NCI-H1694 treated with DMSO at 0.1 percent for 48 hours (cell line): ENCODE measurements around the gene FGD2.

ENCODE experiments used
- DNase-seq: peaks from one replicate; lab custom pipeline; 2025; lab: John Stamatoyannopoulos, UW

Gene FGD2, protein sequence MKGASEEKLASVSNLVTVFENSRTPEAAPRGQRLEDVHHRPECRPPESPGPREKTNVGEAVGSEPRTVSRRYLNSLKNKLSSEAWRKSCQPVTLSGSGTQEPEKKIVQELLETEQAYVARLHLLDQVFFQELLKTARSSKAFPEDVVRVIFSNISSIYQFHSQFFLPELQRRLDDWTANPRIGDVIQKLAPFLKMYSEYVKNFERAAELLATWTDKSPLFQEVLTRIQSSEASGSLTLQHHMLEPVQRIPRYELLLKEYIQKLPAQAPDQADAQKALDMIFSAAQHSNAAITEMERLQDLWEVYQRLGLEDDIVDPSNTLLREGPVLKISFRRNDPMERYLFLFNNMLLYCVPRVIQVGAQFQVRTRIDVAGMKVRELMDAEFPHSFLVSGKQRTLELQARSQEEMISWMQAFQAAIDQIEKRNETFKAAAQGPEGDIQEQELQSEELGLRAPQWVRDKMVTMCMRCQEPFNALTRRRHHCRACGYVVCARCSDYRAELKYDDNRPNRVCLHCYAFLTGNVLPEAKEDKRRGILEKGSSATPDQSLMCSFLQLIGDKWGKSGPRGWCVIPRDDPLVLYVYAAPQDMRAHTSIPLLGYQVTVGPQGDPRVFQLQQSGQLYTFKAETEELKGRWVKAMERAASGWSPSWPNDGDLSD

DNA sequence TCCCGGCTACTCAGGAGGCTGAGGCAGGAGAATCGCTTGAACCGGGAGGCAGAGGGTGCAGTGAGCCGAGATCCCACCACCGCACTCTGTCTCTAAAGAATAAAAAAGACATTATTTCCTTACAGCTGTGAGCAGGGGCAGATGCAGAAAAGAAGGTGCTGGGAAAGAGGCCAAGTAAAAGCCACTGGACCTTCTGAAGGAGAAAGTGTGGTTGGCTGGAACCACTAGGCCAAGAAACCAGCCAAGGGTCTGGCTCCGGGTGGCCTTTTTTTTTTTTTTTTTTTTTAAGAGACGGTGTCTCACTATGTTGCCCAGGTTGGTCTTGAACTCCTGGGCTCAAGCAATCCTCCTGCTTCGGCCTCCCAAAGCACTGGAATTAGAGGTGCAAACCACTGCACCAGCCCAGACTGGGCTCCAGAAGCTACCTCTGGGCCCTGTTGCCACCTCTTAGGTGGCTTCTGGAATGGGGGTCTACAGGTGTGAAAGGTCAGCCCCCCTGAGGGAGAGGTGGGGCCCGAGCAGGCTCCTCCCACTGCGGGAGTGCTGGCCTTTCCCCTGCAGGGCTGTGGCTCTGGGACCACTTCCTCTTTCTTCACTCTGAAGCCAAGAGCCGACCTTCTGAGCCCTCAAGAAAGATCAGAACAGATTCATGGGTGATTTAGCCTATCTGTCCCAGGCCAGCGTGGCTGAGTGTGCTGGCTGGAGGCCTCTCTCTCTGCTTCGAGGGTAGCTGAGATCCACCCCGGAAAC is at the start of gene FGD2:
TSS of gene FGD2 (plus strand) at position 595 of the 750 bp plus-strand sequence. CDS start 163 bp downstream, outside the sequence.
- DNase-seq = no peak

DNA sequence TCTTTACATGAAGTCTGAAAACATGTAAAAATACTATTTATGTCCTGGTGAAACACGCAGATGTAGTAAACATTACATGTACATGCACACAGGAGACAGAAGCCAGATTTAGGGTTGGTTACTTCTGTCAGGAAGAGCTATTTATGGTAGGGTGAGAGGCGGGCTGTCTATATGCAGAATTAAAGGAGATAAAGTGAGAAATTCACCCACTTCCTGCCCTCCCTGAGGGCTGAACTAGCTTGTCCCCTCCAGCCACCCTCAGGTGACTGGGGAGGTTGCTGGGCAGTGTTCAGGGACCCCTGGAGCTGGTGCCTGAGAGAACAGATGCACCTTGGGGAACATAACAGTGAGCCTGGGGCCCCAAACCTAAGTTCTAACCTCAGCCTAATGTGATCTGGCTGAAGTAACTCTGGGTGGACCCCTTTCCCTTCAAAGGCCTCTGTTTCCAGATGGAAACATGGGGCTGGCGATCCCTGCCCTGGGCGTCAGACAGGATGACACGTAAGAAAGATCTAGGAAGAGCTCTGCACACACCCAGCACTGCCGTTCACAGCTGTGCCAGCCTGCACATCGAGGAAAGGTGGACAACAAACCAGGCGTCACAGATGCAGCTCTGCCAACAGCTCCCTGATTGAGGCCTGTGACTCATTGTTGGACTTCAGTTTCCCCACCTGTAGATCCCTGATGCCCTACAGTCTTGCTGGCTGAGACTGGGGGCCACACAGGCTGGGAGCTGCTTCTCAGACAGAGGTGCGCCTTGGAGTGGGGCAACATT is 49.6 kb upstream of the FGD2 start:
- DNase-seq = no peak

DNA sequence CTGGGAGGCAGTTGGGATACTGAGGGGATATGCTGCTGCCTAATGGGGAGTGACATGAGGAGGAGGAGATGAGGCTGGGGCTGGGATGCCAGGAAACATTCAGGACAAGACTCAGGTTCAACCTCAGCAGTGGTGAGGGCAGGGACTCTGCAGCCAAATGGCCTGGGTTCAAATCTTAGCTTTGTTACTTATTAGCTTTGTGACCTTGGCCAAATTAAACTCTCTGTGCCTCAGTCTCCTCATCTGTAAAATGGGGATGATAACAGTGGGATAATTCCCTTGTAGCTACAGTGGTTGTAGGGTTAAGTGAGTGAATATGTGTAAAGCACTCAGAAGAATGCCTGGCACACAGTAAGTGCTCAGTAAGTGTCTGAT is 49.0 kb upstream of the FGD2 start:
- DNase-seq = no peak

DNA sequence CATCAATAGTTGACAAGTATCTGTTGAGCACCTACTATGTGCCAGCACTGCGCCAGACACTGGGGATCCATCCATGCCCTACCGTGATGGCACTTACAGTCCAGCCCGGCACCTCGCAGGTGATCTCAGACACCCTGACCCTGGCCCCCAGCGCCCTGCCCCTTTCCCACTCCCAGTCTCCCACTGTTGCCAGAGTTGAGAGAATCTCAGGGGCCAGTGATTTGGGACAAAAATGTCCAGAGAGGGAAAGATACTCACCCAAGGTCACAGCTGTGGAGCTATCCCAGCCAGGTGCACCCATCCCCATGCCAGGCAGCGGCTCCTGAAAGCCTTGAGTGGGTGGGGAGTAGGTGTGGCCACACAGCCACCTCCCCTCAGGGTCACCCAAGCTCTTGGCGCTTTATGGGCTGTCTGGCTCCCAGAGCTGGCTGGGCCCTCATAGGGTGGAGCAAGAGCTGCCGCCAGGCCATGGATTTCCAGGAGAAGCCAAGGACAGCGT is 47.6 kb upstream of the FGD2 start:
- DNase-seq = no peak

DNA sequence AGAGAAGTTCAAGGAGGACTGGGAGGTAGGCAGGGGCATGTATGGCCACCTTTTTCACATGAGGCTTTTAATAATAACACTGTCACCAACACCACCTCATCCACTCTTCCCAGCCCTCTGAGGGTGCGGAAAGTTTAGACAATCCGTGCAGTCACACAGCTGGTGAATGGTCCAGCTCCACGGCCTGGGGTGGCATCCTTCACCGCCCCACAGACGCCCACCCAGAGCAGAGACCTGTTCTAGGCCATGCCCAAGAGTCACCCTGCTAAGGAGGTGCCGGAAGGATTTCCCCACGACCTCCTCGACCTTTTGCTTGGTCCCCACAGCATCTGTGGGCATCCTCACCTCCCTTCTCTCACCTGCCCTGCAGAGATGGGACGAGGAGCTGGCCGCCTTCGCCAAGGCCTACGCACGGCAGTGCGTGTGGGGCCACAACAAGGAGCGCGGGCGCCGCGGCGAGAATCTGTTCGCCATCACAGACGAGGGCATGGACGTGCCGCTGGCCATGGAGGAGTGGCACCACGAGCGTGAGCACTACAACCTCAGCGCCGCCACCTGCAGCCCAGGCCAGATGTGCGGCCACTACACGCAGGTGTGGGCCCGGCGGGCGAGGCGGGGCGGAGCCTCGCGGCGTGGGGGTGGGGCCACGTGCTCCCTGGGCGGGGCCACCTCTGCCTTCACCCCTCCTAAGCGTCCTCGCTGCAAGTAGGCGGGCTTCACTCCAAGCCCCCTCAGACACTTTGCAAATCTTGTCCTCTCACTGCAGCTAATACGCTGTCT is 46.5 kb upstream of the FGD2 start:
- DNase-seq = no peak

DNA sequence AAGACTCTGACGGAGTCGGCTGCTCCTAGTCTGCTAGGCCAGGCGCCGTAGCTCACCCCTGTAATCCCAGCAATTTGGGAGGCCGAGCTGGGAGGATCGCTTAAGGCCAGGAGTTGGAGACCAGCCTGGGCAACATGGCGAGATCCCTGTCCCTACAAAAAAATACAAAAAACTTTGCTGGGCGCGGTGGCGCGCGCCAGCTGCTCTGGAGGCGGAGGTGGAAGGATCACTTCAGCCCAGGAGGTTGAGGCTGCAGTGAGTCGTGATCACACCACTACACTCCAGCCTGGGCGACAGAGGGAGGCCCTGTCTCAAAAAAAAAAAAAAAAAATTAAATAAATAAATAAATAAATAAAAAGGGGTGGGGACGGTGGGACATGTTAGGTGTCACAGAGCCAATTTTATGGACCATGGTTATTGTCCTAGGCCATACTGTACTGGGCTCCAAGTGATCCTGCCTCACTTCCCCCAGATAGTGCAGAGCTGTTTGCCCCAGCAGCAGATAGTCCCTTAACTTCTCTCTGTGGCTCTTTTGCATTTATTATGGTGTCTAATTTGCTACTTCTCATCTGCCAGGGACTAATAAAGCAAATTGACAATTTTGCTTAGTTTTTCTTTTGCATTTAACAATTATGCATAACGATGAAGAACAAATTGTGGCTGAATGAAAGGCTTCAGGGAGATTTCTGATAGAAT is 45.8 kb upstream of the FGD2 start:
- DNase-seq = no peak

DNA sequence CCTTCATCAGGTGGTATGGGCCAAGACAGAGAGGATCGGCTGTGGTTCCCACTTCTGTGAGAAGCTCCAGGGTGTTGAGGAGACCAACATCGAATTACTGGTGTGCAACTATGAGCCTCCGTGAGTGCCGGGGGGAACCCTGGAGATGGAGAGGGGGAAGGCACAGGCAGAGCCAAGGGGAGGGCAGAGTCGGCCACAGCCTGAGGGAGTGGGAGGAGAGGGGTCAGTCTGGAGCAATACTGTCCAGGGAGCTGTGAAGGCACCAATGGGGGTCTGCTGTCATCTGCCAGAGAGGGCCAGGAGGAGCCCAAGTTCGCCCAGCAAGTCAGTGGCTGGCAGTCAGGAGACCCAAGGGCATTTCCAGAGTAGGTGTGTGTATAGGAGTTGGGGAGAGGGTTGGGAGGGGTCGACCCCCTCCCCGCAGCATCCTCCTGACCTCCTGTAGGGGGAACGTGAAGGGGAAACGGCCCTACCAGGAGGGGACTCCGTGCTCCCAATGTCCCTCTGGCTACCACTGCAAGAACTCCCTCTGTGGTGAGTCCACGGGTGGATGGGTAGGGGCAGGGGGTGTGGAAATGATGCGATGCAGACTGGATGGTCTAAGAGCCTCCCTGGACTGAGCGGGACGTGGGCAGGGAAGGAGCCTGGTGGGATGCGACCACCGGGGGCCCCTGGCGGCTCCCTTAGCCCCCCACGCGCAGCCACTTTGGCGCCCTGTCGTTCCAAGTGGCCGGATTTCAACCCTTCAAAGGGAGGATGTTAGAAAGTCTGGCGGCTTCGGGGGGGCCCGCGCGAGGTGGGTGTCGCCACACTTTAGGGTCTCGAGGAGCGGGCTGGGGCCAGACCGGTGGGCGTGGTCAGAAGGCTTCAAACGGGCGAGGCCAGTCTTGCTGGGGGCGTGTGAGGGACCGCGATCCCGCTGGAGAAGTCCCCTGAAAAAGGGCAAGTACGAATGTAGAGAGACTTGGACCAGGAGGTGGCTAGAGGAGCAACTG is 43.7 kb upstream of the FGD2 start:
- no peak for DNase-seq

DNA sequence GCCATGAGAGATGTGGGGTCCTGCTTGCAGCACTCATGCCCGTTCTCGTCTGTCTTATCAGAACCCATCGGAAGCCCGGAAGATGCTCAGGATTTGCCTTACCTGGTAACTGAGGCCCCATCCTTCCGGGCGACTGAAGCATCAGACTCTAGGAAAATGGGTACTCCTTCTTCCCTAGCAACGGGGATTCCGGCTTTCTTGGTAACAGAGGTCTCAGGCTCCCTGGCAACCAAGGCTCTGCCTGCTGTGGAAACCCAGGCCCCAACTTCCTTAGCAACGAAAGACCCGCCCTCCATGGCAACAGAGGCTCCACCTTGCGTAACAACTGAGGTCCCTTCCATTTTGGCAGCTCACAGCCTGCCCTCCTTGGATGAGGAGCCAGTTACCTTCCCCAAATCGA is 42.6 kb upstream of the FGD2 start:
- no peak for DNase-seq

DNA sequence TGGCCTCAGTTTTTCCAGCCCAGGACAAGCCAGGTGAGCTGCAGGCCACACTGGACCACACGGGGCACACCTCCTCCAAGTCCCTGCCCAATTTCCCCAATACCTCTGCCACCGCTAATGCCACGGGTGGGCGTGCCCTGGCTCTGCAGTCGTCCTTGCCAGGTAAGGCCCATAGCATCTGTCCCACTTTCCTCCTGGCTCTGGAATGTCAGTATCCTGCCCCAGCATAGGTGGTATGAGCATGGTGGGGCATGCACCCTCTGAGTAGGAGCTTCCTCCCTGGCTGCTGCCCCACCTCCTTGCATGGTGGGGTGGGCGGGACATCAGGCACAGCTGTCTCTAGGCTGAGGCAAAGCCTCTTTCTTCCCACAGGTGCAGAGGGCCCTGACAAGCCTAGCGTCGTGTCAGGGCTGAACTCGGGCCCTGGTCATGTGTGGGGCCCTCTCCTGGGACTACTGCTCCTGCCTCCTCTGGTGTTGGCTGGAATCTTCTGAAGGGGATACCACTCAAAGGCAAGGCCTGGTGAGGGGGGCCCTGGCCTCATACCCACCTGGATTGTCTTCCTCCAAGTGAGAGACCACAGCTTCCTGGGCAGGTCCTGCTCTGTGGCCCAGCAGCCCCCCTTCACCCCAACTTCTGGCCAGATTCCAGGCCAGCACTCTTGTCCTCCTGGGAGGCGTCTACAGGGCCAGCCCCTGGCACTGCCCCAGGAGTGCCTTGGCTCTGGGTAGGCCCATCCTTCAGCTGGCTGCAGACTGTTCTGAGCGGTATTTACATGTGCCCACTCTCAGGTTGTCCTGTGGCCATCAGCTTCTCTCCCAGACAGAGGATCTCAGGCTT is 41.8 kb upstream of the FGD2 start:
- no peak for DNase-seq

DNA sequence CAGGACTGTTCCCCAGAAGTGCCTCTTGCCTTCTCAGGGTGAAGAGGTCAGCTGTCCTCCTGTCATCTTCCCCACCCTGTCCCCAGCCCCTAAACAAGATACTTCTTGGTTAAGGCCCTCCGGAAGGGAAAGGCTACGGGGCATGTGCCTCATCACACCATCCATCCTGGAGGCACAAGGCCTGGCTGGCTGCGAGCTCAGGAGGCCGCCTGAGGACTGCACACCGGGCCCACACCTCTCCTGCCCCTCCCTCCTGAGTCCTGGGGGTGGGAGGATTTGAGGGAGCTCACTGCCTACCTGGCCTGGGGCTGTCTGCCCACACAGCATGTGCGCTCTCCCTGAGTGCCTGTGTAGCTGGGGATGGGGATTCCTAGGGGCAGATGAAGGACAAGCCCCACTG is 41.1 kb upstream of the FGD2 start:
- DNase-seq = no peak

DNA sequence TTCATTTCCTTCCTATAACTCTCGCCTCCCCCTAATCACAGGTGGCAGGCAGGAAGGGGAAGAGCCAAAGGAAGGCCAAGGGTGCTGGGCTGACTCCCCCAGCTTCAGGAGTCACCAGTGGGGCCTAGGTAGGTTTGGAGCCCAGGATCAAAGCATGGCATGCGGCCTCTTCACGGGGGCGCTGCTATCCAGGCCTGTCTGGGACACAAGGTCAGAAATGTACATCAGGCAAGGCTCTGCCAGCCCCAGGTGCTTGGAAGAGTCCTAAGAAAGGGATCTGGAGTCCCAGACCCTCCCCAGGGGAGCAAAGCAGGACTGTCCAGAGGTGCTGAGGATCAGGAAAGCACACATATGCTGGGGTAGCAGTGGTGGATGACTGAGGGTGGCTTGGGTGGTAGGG is 40.5 kb upstream of the FGD2 start:
- no peak for DNase-seq

DNA sequence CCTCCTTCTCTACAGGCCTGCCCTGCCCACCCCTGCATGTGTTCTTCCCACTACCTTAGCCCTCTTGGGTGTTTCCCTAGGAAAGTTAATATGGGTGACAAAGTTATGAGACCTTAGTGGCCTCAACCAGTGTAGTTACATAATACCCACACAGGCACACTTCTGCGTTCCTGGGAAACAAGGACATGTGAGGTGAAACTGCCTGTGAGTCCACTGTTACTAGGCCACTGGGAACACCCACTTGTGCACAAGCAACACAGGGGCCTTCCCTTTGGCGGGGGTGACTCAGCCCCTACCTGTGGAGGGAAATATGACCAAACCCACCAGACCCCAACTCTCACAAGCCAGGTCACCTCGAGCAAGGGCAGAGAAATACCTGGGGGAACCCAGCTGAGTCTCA is 38.2 kb upstream of the FGD2 start:
- no peak for DNase-seq

DNA sequence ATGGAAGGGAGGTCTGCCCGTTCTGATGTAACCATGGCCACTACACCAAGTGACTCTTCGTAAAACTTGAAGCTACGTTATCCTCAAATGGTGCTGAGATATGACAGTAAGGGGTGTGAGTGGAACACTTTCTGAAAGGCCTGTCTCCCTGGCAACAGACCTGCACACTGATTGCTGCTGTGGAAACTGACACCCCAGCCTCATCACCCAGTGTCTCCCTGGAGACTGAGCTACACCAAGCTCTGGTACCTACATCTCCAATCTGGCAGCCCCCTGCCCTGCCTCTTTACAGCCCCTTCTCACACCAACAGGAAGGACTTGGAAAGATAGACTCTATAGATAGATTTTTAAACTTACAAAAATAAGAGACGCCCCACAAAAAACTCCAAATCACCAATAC is 37.7 kb upstream of the FGD2 start:
- no peak for DNase-seq

DNA sequence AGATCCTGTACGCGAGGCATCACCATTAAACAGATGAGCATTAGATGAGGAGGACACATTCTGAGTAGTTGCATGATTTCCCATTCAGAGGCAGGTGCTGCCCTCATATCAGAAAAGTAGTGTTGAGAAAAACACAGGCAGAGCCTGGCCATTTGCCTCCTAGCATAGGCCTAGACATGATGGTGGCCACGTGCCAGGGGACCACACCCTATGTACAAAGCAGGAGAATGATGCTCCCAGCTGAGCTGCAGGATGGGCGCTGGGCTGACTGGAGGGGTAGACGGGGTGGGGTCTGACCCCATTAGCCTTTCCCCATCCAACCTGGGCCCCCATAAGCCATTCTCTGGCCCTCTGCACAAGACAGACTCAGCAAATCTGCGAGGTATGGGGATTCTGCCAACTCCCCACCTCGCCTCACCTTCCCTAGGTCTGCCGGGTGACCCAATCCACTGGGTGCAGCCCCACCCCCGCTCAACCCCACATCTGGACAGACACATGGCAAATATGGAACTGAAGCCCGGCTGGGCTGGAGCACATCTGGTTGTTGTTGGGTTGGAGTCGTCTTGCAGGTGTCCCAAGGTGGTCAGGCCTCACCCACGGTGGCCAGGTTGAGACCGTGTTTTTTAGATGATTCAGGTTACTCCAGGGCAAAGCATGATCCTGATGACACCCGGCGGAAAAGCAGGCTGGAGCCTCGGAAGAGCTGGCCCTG is 37.0 kb upstream of the FGD2 start:
- no peak for DNase-seq

DNA sequence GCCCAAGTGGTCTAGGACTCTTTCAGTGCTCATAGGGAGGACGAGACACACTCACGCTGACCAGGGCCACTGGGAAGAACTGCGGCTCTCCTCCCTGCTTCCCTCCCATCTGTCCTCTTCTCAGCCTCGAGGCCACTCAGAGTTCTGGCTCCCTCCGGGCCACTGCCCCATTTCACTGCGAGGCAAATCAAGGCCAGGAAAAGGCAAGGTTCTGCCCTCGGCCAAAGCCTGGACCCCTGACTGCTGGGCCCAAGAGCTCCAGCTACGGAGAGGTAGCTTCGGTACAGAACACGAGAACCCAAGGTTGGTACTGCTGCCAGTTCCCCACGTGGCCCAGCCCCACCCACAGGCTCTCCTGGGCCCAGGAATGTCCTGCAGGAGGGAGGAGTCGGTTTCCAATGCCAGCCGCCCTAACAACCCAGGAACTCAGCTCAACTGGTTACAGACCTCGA is 36.2 kb upstream of the FGD2 start:
- no peak for DNase-seq

DNA sequence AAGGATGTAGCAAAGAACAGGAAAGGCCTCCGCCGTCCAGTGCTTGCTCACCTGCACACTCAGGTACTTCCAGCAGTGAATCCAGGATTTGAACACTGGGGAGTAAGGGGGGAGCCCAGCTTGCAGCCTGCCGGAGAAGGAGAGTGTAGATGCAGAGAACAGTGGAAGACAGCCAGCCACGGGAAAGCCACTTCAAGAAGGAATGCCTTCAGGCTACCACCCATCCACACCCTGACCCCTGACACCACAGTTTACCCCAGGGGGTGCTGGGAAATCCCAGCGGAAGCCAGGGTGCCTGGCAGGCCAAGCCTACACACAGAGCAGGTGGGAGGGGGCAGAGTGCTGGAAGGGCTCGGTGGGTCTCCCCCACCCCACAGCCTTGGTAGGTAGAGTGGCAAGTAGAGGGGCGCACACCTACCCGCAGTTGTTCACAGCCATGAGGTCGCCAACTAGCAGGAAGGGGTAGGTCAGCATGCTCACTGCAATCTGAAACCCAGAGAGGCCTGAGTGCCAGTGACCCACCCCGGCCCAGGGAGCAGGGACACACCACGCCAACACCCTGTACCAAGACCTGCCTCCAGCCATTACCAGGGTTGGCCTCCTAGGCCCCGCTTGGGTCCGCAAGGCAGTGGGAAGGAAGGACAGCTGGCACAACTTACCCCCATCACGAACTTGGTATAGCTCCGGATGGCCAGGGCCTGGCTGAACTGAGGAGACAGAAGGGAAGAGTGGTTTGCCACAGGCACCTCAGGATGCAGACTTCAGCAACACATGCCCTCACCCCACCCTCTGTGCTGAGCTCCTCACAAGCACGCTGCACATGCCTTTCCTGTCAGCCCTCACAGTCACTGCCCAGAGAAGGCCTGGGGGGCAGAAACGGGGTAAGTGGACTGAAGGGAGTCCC is 35.2 kb upstream of the FGD2 start:
- no peak for DNase-seq
